H1 (cell line): Measurements from ENCODE around the gene HELQ. TPM values are rescaled to one million over a fixed set of nuclear protein-coding genes. Genes with fewer than 3 reads are reported as not detected.

ENCODE experiments used
- BACH1 ChIP-seq: IDR thresholded peaks from 2 replicates; pipeline ENCODE4 v1.6.1; 2012; ENCODE audit warnings: low read length, improper control_type of control experiment
- CHD7 ChIP-seq: fragments of 300-600 bp; sonication (generic); IDR thresholded peaks from 2 replicates; pipeline ENCODE4 v1.7.1; 2012; ENCODE audit warnings: low read length, moderate library complexity, mild to moderate bottlenecking, inconsistent platforms; ENCODE audit not compliant: insufficient replicate concordance
- EGR1 ChIP-seq: IDR thresholded peaks from 2 replicates; pipeline ENCODE4 v1.6.1; 2011; ENCODE audit warnings: low read depth, low read length, borderline replicate concordance
- HDAC2 ChIP-seq, 2 experiments: fragments of 300-600 bp in 1 of 2; sonication (generic) in 1 of 2; IDR thresholded peaks; 2 replicates each; pipeline ENCODE4 v1.6.1; 2011 to 2012; ENCODE audit warnings: low read depth in 2 of 2, low read length in 2 of 2, mild to moderate bottlenecking in 2 of 2, moderate library complexity in 2 of 2, borderline replicate concordance in 1 of 2, inconsistent platforms in 1 of 2
- JUND ChIP-seq: IDR thresholded peaks from 2 replicates; pipeline ENCODE4 v1.6.1; 2011; ENCODE audit warnings: mild to moderate bottlenecking, improper control_type of control experiment, low read length
- PHF8 ChIP-seq: fragments of 200-600 bp; sonication (generic); conservative IDR thresholded peaks from 2 replicates; pipeline ENCODE4 v1.7.1; 2012; ENCODE audit warnings: low read depth, mild to moderate bottlenecking, inconsistent platforms, low read length, moderate library complexity
- POU5F1 ChIP-seq: IDR thresholded peaks from 2 replicates; pipeline ENCODE4 v1.6.1; 2011; ENCODE audit warnings: low read depth, mild to moderate bottlenecking, low read length, moderate library complexity
- RAD21 ChIP-seq, 2 experiments: IDR thresholded peaks in 1 of 2; conservative IDR thresholded peaks in 1 of 2; 2 replicates each; pipeline ENCODE4 v1.6.1; 2011; ENCODE audit warnings: low read depth in 2 of 2, low read length in 2 of 2, improper control_type of control experiment in 1 of 2, inconsistent platforms in 1 of 2, mild to moderate bottlenecking in 1 of 2, moderate library complexity in 1 of 2
- RNF2 ChIP-seq: fragments of 200-900, 300-1000 bp; sonication (generic); IDR thresholded peaks from 2 replicates; pipeline ENCODE4 v1.7.1; 2016; ENCODE audit warnings: borderline replicate concordance, low read depth, mild to moderate bottlenecking, antibody characterized with exemption, low read length; ENCODE audit not compliant: poor library complexity, severe bottlenecking; ENCODE audit errors: missing control alignments
- SIRT6 ChIP-seq: IDR thresholded peaks from one replicate; pipeline ENCODE4 v1.7.1; 2012; ENCODE audit warnings: low read length, inconsistent platforms
- SP1 ChIP-seq: IDR thresholded peaks from 2 replicates; pipeline ENCODE4 v1.6.1; 2011; ENCODE audit warnings: low read depth, low read length
- SUZ12 ChIP-seq: fragments of 200-600 bp; sonication (generic); IDR thresholded peaks from 2 replicates; pipeline ENCODE4 v1.6.1; 2012; ENCODE audit warnings: mild to moderate bottlenecking, inconsistent platforms, low read length, moderate library complexity, mixed read lengths
- polyA plus RNA-seq, 7 experiments: library from polyadenylated mRNA; depleted of rRNA in 3 of 7; stranded (reverse) in 5 of 7; unstranded in 2 of 7; fragments of >200 nt in 5 of 7; fragments of 200-250 nt in 2 of 7; gene quantifications; 1 replicate in 5 of 7; 2 replicates in 1 of 7; 4 replicates in 1 of 7; pipeline versions ENCODE4 v1.2.1 to v1.2.3, GENCODE V29; 2011 to 2013; ENCODE audit warnings: missing spikeins in 2 of 7, mixed read lengths in 2 of 7
- total RNA-seq: library from RNA; stranded (reverse); fragmentation: NEBNext Ultra II Directional; extraction: Animal tissue kit (Norgen Biotek cat#: 25700); gene quantifications from 2 replicates; pipeline ENCODE4 v1.2.1, GENCODE V29; 2021

The HELQ gene
- total and polyA plus RNA-seq, 2 of the 8 experiments (the other 6 are each of a cell fraction or from before 2014, with no cell fraction given), result 4.7 to 9.0 TPM

DNA sequence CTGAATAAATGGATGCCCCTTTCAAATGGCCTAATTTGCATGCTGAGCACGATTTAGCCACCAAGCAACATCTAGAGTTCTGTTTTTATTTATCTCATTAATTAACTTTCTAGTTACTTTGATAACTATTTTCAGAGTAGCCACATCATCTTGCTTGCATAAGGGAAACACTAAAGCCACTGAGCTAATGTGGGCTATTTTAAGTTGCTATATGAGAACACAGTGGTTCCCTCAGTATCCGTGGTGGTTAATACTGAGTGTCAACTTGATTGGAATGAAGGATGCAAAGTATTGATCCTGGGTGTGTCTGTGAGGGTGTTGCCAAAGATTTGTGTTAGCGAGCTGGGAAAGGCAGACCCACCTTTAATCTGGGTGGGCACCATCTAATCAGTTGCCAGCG, 95.6 kb downstream of the HELQ start (continued):
- TF ChIP-seq CHD7, result no peak
- TF ChIP-seq POU5F1, result no peak
- TF ChIP-seq EGR1, result no peak
- no peak for TF ChIP-seq SP1
- TF ChIP-seq PHF8, result no peak
- no peak for TF ChIP-seq BACH1
- no peak for TF ChIP-seq RNF2
- TF ChIP-seq JUND, result no peak
- TF ChIP-seq RAD21 (IDR thresholded peaks at IDR 0.05 in 1 of 2, conservative IDR thresholded peaks at IDR 0.05 in 1 of 2; ENCODE audit: low read depth in 2 of 2, low read length in 2 of 2), result no peak
- no peak for TF ChIP-seq SIRT6
- no peak for TF ChIP-seq HDAC2 (IDR thresholded peaks at IDR 0.05; ENCODE audit: borderline replicate concordance in 1 of 2, low read depth in 2 of 2, low read length in 2 of 2)
- TF ChIP-seq SUZ12, result no peak
